GM19372 (cell line): ENCODE results near the gene ATP6AP1.

Experiments
- ATAC-seq: cut with Tn5 transposase; IDR thresholded peaks from one replicate; pipeline ENCODE4 v1.9.1; 2021; ENCODE audit warnings: mild to moderate bottlenecking, low read depth, moderate library complexity; ENCODE audit not compliant: unreplicated experiment

Gene ATP6AP1

GRCh38 chrX:154426916-154427770, 1.3 kb upstream of the ATP6AP1 start:
- no peak for ATAC-seq

GRCh38 chrX:154429711-154430110, 1.2 kb downstream of the ATP6AP1 start:
- no peak for ATAC-seq

GRCh38 chrX:154430479-154430878, 2.0 kb downstream of the ATP6AP1 start:
- ATAC-seq = no peak

- no peak for ATAC-seq
Measured at GRCh38 chrX:154430916-154431315, 2.4 kb downstream of the ATP6AP1 start.

- ATAC-seq = no peak
Measured at GRCh38 chrX:154431341-154431740, 2.9 kb downstream of the ATP6AP1 start.

- ATAC-seq = no peak
Measured at GRCh38 chrX:154432210-154432609, 3.7 kb downstream of the ATP6AP1 start.

GRCh38 chrX:154433605-154434004, 5.1 kb downstream of the ATP6AP1 start:
- no peak for ATAC-seq

GRCh38 chrX:154434394-154435168, 6.1 kb downstream of the ATP6AP1 start:
- no peak for ATAC-seq

GRCh38 chrX:154435171-154435733, 6.8 kb downstream of the ATP6AP1 start:
- no peak for ATAC-seq

GRCh38 chrX:154436374-154436982, 8.0 kb downstream of the ATP6AP1 start:
- ATAC-seq = peak; percentile 56

- peak; percentile 38 for ATAC-seq
Measured at GRCh38 chrX:154436983-154437752, 8.7 kb downstream of the ATP6AP1 start, which contains the start of gene GDI1. GDI1 (plus strand) TSS chrX:154437154; CDS start chrX:154437255, 101 bp downstream.

GRCh38 chrX:154437971-154438893, 9.8 kb downstream of the ATP6AP1 start:
- no peak for ATAC-seq

GRCh38 chrX:154439841-154440240, 11.4 kb downstream of the ATP6AP1 start:
- no peak for ATAC-seq

GRCh38 chrX:154440623-154441357, 12.3 kb downstream of the ATP6AP1 start:
- ATAC-seq = no peak

- ATAC-seq = no peak
Measured at GRCh38 chrX:154441564-154441963, 13.1 kb downstream of the ATP6AP1 start.

- no peak for ATAC-seq
Measured at GRCh38 chrX:154441984-154442707, 13.7 kb downstream of the ATP6AP1 start.

GRCh38 chrX:154443479-154443910, 15.0 kb downstream of the ATP6AP1 start:
- ATAC-seq = no peak
